ENCODE data around the gene DNAH17. TPM values are rescaled to one million over a fixed set of nuclear protein-coding genes. Genes with fewer than 3 reads are reported as not detected.

The DNAH17 gene
- total RNA-seq, 1 donor from 2014 or later = 0.25 TPM

- Histone ChIP-seq H3K4me3 (ENCODE audit: low read depth, low read length) (no peak overlapping the region), H3K36me3 (ENCODE audit: control insufficient read depth, insufficient read depth, low read length) (peaks cover 1% of the 10 kb centered on the region), H3K27me3 (ENCODE audit: control insufficient read depth, insufficient read depth, low read length) (no peaks in the 10 kb centered on the region)
- no peak for DNase-seq (ENCODE audit: low read depth)
- no peak for TF ChIP-seq CTCF (IDR thresholded peaks at IDR 0.05; ENCODE audit: insufficient read depth, low read length, poor library complexity, severe bottlenecking)
These were observed 159.7 kb downstream of the DNAH17 start for GRCh38 chr17:78417531-78417909.

- H3K36me3 ChIP-seq (ENCODE audit: control insufficient read depth, insufficient read depth, low read length) = peaks cover 1% of the 10 kb centered on the region
- H3K4me3 ChIP-seq (ENCODE audit: low read depth, low read length) = no peak overlapping the region
- DNase-seq (ENCODE audit: low read depth) = no peak
- H3K27me3 ChIP-seq (ENCODE audit: control insufficient read depth, insufficient read depth, low read length) = no peaks in the 10 kb centered on the region
- no peak for TF ChIP-seq CTCF (IDR thresholded peaks at IDR 0.05; ENCODE audit: insufficient read depth, low read length, poor library complexity, severe bottlenecking)
These were observed 160.2 kb downstream of the DNAH17 start for GRCh38 chr17:78416791-78417530.

GRCh38 chr17:78415821-78416711 lies 161.1 kb downstream of the DNAH17 start:
- H3K27me3 ChIP-seq (ENCODE audit: control insufficient read depth, insufficient read depth, low read length) = no peaks in the 10 kb centered on the region
- no peak overlapping the region for H3K4me3 ChIP-seq (ENCODE audit: low read depth, low read length)
- H3K36me3 ChIP-seq (ENCODE audit: control insufficient read depth, insufficient read depth, low read length) = no peaks in the 10 kb centered on the region
- no peak for DNase-seq (ENCODE audit: low read depth)
- TF ChIP-seq CTCF (IDR thresholded peaks at IDR 0.05; ENCODE audit: insufficient read depth, low read length, poor library complexity, severe bottlenecking) = no peak

GRCh38 chr17:78414178-78415162 lies 162.7 kb downstream of the DNAH17 start:
- no peak for DNase-seq (ENCODE audit: low read depth)
- Histone ChIP-seq H3K27me3 (ENCODE audit: control insufficient read depth, insufficient read depth, low read length) (no peaks in the 10 kb centered on the region), H3K4me3 (ENCODE audit: low read depth, low read length) (no peak overlapping the region), H3K36me3 (ENCODE audit: control insufficient read depth, insufficient read depth, low read length) (no peaks in the 10 kb centered on the region)
- TF ChIP-seq CTCF (IDR thresholded peaks at IDR 0.05; ENCODE audit: insufficient read depth, low read length, poor library complexity, severe bottlenecking) = no peak

- H3K36me3 ChIP-seq (ENCODE audit: control insufficient read depth, insufficient read depth, low read length) = no peaks in the 10 kb centered on the region
- peak; percentile 52 for TF ChIP-seq CTCF (IDR thresholded peaks at IDR 0.05; ENCODE audit: insufficient read depth, low read length, poor library complexity, severe bottlenecking)
- H3K4me3 ChIP-seq (ENCODE audit: low read depth, low read length) = no peak overlapping the region
- no peak for DNase-seq (ENCODE audit: low read depth)
- H3K27me3 ChIP-seq (ENCODE audit: control insufficient read depth, insufficient read depth, low read length) = no peaks in the 10 kb centered on the region
These were observed 164.8 kb downstream of the DNAH17 start for GRCh38 chr17:78412403-78412802.
